DOHH2 (cell line): ENCODE results near the gene HMGCS2.

Source experiments
- H3F3A ChIP-seq: fragments of 200-600 bp; sonication (generic), shearing (Covaris generic); 2 replicates; pipeline ENCODE4 v1.6.0; 2016; ENCODE audit warnings: antibody characterized with exemption, mild to moderate bottlenecking; ENCODE audit not compliant: control insufficient read depth, insufficient read depth
- H3K27ac ChIP-seq: fragments of 200-600 bp; sonication (generic); 2 replicates; pipeline ENCODE4 v1.5.1; 2014; ENCODE audit warnings: low read depth, mild to moderate bottlenecking, low read length, moderate library complexity
- H3K27me3 ChIP-seq: fragments of 200-600 bp; sonication (generic); 2 replicates; pipeline ENCODE4 v1.6.1; 2014; ENCODE audit warnings: mild to moderate bottlenecking, low read length, mixed read lengths; ENCODE audit not compliant: control insufficient read depth
- H3K36me3 ChIP-seq: fragments of 200-600 bp; sonication (generic); 2 replicates; pipeline ENCODE4 v1.6.1; 2014; ENCODE audit warnings: mild to moderate bottlenecking, low read length, moderate library complexity, mixed read lengths; ENCODE audit not compliant: control insufficient read depth
- H3K4me1 ChIP-seq: fragments of 200-600 bp; sonication (generic); 2 replicates; pipeline ENCODE4 v1.6.1; 2014; ENCODE audit warnings: mild to moderate bottlenecking, low read length, mixed read lengths; ENCODE audit not compliant: control insufficient read depth
- H3K4me2 ChIP-seq: fragments of 200-600 bp; sonication (generic); 2 replicates; pipeline ENCODE4 v1.6.0; 2014; ENCODE audit warnings: mild to moderate bottlenecking, low read length, moderate library complexity
- H3K4me3 ChIP-seq: fragments of 200-600 bp; sonication (generic); 2 replicates; pipeline ENCODE4 v1.5.1; 2014; ENCODE audit warnings: mild to moderate bottlenecking, low read length, mixed read lengths
- H3K79me2 ChIP-seq: fragments of 200-600 bp; sonication (generic); 2 replicates; pipeline ENCODE4 v1.6.1; 2014; ENCODE audit warnings: mild to moderate bottlenecking, low read length, mixed read lengths; ENCODE audit not compliant: control insufficient read depth
- H3K9me2 ChIP-seq: fragments of 200-600 bp; sonication (generic); replicated peaks from 2 replicates; pipeline ENCODE4 v1.6.1; 2014; ENCODE audit warnings: mild to moderate bottlenecking, low read length, mixed read lengths; ENCODE audit not compliant: control insufficient read depth
- H3K9me3 ChIP-seq: fragments of 200-600 bp; sonication (generic); 2 replicates; pipeline ENCODE4 v1.6.1; 2014; ENCODE audit warnings: antibody characterized with exemption, low read length, mixed read lengths; ENCODE audit not compliant: control insufficient read depth, insufficient read depth
- H4K20me1 ChIP-seq: fragments of 200-600 bp; sonication (generic); 2 replicates; pipeline ENCODE4 v1.6.0; 2014; ENCODE audit warnings: low read depth, mild to moderate bottlenecking, antibody characterized with exemption, low read length, moderate library complexity; ENCODE audit not compliant: control insufficient read depth, insufficient read depth
- EZH2phosphoT487 ChIP-seq: fragments of 200-600 bp; sonication (generic); IDR thresholded peaks from 2 replicates; pipeline ENCODE4 v1.6.1; 2017; ENCODE audit warnings: borderline replicate concordance, mild to moderate bottlenecking, antibody characterized with exemption, low read length, moderate library complexity, mixed read lengths
- TF ChIP-seq, protein P1 (sequence below): fragments of 200-600 bp; sonication (generic); IDR thresholded peaks from one replicate; pipeline ENCODE4 v1.5.1; 2014; ENCODE audit warnings: antibody characterized with exemption, mild to moderate bottlenecking, low read depth, low read length; ENCODE audit not compliant: poor library complexity, severe bottlenecking

HMGCS2 gene

DNA sequence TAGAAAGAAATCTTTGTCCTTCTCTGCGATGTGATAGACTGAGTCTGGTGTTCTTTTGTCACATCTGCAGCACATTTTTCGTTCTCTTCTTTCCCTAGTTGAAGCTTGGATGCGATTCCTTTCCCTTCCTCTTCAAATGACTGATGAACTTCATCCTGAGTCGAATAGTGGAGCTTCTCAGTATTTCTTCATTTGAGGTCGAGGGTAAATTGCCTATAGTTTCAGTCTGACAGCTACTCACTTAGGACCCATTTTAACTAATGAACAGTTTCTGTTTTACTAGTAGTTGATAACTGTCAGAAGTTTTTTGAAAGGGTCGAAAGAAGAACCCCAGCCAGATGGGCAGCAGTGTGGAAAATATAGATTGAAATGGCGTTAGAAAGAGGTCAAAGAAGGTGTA, 47.2 kb upstream of the HMGCS2 start:
- Histone ChIP-seq H3K27me3 (peaks cover 10% of the 10 kb centered on the region), H3K9me2 (no peaks in the 10 kb centered on the region), H3K4me1 (no peaks in the 10 kb centered on the region), H3K9me3 (no peaks in the 10 kb centered on the region), H3K27ac (no peak overlapping the region), H4K20me1 (no peaks in the 10 kb centered on the region), H3K4me3 (no peak overlapping the region), H3F3A (no peaks in the 10 kb centered on the region), H3K36me3 (no peaks in the 10 kb centered on the region), H3K79me2 (no peaks in the 10 kb centered on the region), H3K4me2 (no peak overlapping the region)
- TF ChIP-seq, protein P1, sequence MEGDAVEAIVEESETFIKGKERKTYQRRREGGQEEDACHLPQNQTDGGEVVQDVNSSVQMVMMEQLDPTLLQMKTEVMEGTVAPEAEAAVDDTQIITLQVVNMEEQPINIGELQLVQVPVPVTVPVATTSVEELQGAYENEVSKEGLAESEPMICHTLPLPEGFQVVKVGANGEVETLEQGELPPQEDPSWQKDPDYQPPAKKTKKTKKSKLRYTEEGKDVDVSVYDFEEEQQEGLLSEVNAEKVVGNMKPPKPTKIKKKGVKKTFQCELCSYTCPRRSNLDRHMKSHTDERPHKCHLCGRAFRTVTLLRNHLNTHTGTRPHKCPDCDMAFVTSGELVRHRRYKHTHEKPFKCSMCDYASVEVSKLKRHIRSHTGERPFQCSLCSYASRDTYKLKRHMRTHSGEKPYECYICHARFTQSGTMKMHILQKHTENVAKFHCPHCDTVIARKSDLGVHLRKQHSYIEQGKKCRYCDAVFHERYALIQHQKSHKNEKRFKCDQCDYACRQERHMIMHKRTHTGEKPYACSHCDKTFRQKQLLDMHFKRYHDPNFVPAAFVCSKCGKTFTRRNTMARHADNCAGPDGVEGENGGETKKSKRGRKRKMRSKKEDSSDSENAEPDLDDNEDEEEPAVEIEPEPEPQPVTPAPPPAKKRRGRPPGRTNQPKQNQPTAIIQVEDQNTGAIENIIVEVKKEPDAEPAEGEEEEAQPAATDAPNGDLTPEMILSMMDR = no peak
- no peak for TF ChIP-seq EZH2phosphoT487

DNA sequence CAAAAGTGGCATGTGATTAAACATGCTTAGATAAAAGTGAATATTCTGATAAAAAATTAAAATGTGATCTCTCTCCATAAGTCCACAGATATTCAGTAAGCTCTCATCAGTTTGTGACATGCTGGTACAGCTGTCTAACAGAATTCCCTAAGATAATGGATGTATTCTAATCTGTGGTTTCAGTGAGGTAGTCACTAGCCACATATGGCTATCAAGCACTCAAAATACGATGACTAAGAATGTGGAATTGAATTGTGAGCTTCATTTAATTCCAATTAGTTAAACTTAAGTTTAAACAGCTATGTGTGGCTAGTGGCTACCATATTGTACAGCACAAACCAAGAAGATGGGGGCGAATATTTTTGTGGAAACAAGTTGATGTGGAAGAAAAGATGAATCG, 46.7 kb upstream of the HMGCS2 start:
- H3K27ac ChIP-seq = no peak overlapping the region
- TF ChIP-seq, protein P1 = no peak
- no peak for TF ChIP-seq EZH2phosphoT487
- H4K20me1 ChIP-seq = no peaks in the 10 kb centered on the region
- no peak overlapping the region for H3K4me3 ChIP-seq
- H3F3A ChIP-seq = no peaks in the 10 kb centered on the region
- no peaks in the 10 kb centered on the region for H3K36me3 ChIP-seq
- H3K4me2 ChIP-seq = no peak overlapping the region
- no peaks in the 10 kb centered on the region for H3K4me1 ChIP-seq
- H3K27me3 ChIP-seq = peaks cover 11% of the 10 kb centered on the region
- no peaks in the 10 kb centered on the region for H3K9me3 ChIP-seq
- H3K79me2 ChIP-seq = no peaks in the 10 kb centered on the region
- no peaks in the 10 kb centered on the region for H3K9me2 ChIP-seq

DNA sequence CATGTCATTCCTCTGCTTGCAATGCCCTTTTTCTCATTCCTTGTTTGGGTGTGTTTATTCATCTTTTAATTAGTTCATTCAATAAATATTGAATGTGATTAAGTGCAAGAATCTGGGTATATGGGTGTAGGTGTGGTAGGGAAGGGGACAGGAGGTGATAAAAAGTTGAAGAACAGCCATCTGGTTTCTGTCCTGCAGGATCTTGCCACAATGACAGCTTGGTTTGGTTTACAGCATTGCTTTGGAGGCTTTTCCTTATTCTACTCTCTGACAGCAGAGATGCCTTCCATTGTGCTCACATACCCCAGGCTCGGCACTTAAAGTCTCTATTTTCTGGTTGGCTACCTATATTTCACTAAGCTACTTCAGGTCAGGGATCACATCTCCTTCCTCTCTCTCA, 45.6 kb upstream of the HMGCS2 start:
- H4K20me1 ChIP-seq = no peaks in the 10 kb centered on the region
- no peaks in the 10 kb centered on the region for H3K9me2 ChIP-seq
- TF ChIP-seq, protein P1 = no peak
- no peak for TF ChIP-seq EZH2phosphoT487
- no peaks in the 10 kb centered on the region for H3K36me3 ChIP-seq
- no peak overlapping the region for H3K4me2 ChIP-seq
- no peak overlapping the region for H3K27ac ChIP-seq
- no peaks in the 10 kb centered on the region for H3K79me2 ChIP-seq
- H3K4me1 ChIP-seq = no peaks in the 10 kb centered on the region
- peaks cover 12% of the 10 kb centered on the region for H3K27me3 ChIP-seq
- no peaks in the 10 kb centered on the region for H3K9me3 ChIP-seq
- no peak overlapping the region for H3K4me3 ChIP-seq
- no peaks in the 10 kb centered on the region for H3F3A ChIP-seq

DNA sequence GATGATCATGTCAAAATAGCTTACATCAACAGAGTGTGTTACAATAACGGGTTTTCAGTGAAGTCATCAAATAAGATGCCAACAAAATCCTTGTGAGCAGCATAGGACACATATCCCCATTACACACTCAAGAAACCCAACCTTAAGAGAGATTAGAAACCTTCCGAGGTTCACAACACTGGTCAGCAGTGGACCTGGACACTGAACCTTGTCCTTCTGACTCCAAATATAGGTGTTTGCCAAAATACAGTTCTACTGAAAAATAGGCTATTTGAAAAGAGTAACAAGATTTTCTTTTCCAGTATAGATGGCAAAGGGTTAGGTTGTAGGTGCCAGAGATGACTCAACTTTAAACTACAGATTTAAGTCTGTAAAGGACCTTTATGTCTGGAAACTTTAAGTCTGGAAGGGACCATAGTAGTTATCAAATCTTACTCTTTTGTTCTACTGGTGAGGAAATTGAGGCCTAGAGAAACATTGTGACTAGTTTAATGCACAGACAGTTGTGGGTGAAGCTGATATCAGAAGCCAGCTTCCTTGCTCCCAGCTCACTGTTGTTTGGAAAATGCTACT, 43.4 kb upstream of the HMGCS2 start:
- Histone ChIP-seq H3K4me3 (no peak overlapping the region), H3K9me3 (no peaks in the 10 kb centered on the region), H4K20me1 (no peaks in the 10 kb centered on the region), H3K9me2 (no peaks in the 10 kb centered on the region), H3F3A (no peaks in the 10 kb centered on the region), H3K4me2 (no peak overlapping the region), H3K27me3 (peaks cover 12% of the 10 kb centered on the region), H3K4me1 (no peaks in the 10 kb centered on the region), H3K36me3 (no peaks in the 10 kb centered on the region), H3K79me2 (no peaks in the 10 kb centered on the region), H3K27ac (no peak overlapping the region)
- TF ChIP-seq EZH2phosphoT487 = no peak
- TF ChIP-seq, protein P1 = no peak
